IPS DF 6.9 (cell line): ENCODE measurements around the gene ZNF827.

Experiments
- DNase-seq: peaks from one replicate; pipeline ENCODE4 v3.0.0-alpha.2; 2013; ENCODE audit warnings: low read depth, low spot score
- H3K27ac ChIP-seq: one replicate; pipeline ENCODE4 v1.5.1; 2013; ENCODE audit warnings: low read length, control low read depth
- H3K27me3 ChIP-seq: 2 replicates; pipeline ENCODE4 v1.6.1; 2013; ENCODE audit warnings: mild to moderate bottlenecking, low read length; ENCODE audit not compliant: control insufficient read depth, insufficient read depth
- H3K36me3 ChIP-seq: 2 replicates; pipeline ENCODE4 v1.6.1; 2013; ENCODE audit warnings: low read length; ENCODE audit not compliant: control insufficient read depth, insufficient read depth
- H3K4me1 ChIP-seq: 2 replicates; pipeline ENCODE4 v1.6.1; 2013; ENCODE audit warnings: low read length; ENCODE audit not compliant: control insufficient read depth, insufficient read depth
- H3K4me3 ChIP-seq: 2 replicates; pipeline ENCODE4 v1.5.1; 2013; ENCODE audit warnings: mild to moderate bottlenecking, low read length
- H3K9me3 ChIP-seq: 2 replicates; pipeline ENCODE4 v1.6.1; 2013; ENCODE audit warnings: low read length, inconsistent platforms; ENCODE audit not compliant: control insufficient read depth, insufficient read depth
- WGBS: extraction: QIAGEN DNeasy Blood & Tissue Kit; methylation state at CpG from one replicate; pipeline ENCODE4 v1.1.7; 2013; ENCODE audit warnings: mixed read lengths, missing lambda C conversion rate; ENCODE audit not compliant: insufficient read length, insufficient coverage; 5-methylcytosine and 5-hydroxymethylcytosine counted together

The ZNF827 gene

GRCh38 chr4:145772347-145772746 lies 166.3 kb downstream of the ZNF827 start:
- no peak for DNase-seq
- H3K4me1 ChIP-seq = no peaks in the 10 kb centered on the region
- peaks cover 17% of the 10 kb centered on the region; the same call in 1 of the 2 replicates for H3K36me3 ChIP-seq
- H3K27ac ChIP-seq = no peak overlapping the region
- H3K4me3 ChIP-seq = no peak overlapping the region
- no peaks in the 10 kb centered on the region for H3K9me3 ChIP-seq
- no peaks in the 10 kb centered on the region for H3K27me3 ChIP-seq
- no CpG with 5 or more reads among the region's 2 CpGs for WGBS

GRCh38 chr4:145770124-145770523 lies 168.5 kb downstream of the ZNF827 start:
- Histone ChIP-seq H3K4me3 (no peak overlapping the region), H3K9me3 (no peaks in the 10 kb centered on the region), H3K36me3 (peaks cover 18% of the 10 kb centered on the region; the same call in 1 of the 2 replicates), H3K4me1 (no peaks in the 10 kb centered on the region), H3K27me3 (no peaks in the 10 kb centered on the region), H3K27ac (no peak overlapping the region)
- DNase-seq = no peak
- no CpG with 5 or more reads among the region's 4 CpGs for WGBS

DNA sequence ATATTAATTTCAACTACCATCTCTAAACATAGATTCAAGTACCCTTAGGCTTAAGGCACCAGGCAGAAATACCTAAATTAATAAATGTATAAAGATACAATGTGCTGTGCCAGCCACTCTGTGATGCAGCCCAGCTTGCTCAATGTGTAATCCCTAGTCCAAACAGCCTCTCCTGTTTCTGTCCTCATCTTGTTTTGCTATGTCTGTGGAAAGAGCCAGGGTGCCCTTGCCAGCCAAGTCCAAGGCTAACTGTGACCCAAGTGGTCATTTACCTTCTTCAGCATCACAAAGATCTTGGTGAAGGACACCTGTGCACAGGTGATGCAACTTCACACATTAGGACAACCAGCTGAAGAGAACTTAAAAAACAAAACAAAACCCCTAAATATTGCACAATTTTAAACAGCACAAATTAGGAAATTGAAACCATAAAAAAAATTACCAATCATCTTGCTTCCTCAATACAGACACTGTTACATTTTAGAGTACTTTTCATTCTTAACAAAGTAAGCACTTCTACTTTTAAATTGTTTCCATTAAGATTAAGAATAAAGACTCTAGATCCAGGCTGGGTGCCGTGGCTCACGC lies 169.1 kb downstream of the ZNF827 start:
- Histone ChIP-seq H3K4me3 (no peak overlapping the region), H3K27me3 (no peaks in the 10 kb centered on the region), H3K9me3 (no peaks in the 10 kb centered on the region), H3K27ac (no peak overlapping the region), H3K4me1 (no peaks in the 10 kb centered on the region), H3K36me3 (peaks cover 24% of the 10 kb centered on the region; the same call in 1 of the 2 replicates)
- DNase-seq = no peak
- WGBS = no CpG with 5 or more reads among the region's 2 CpGs

GRCh38 chr4:145766273-145766672 lies 172.3 kb downstream of the ZNF827 start:
- Histone ChIP-seq H3K36me3 (peaks cover 21% of the 10 kb centered on the region; the same call in 1 of the 2 replicates), H3K4me3 (no peak overlapping the region), H3K9me3 (no peaks in the 10 kb centered on the region), H3K27ac (no peak overlapping the region), H3K27me3 (no peaks in the 10 kb centered on the region), H3K4me1 (no peaks in the 10 kb centered on the region; the same call in 1 of the 2 replicates)
- DNase-seq = no peak
- WGBS = no CpG with 5 or more reads among the region's 5 CpGs

- Histone ChIP-seq H3K27ac (no peak overlapping the region), H3K36me3 (peaks cover 29% of the 10 kb centered on the region; the same call in 1 of the 2 replicates)
- no CpG with 5 or more reads among the region's 4 CpGs for WGBS
These were observed 175.2 kb downstream of the ZNF827 start for GRCh38 chr4:145763399-145763798.

GRCh38 chr4:145762719-145763118 lies 175.9 kb downstream of the ZNF827 start:
- H3K4me1 ChIP-seq = no peaks in the 10 kb centered on the region; the same call in 1 of the 2 replicates
- no peak for DNase-seq
- H3K36me3 ChIP-seq = peaks cover 29% of the 10 kb centered on the region; the same call in 1 of the 2 replicates
- H3K27me3 ChIP-seq = no peaks in the 10 kb centered on the region
- no peaks in the 10 kb centered on the region for H3K9me3 ChIP-seq
- no CpG with 5 or more reads among the region's 8 CpGs for WGBS
- no peak overlapping the region for H3K4me3 ChIP-seq
- no peak overlapping the region for H3K27ac ChIP-seq

More at GRCh38 chr4:145763399-145763798, 175.2 kb downstream of the ZNF827 start:
- no peak overlapping the region for H3K4me3 ChIP-seq
- DNase-seq = no peak
- H3K9me3 ChIP-seq = no peaks in the 10 kb centered on the region
- H3K4me1 ChIP-seq = no peaks in the 10 kb centered on the region; the same call in 1 of the 2 replicates
- H3K27me3 ChIP-seq = no peaks in the 10 kb centered on the region

DNA sequence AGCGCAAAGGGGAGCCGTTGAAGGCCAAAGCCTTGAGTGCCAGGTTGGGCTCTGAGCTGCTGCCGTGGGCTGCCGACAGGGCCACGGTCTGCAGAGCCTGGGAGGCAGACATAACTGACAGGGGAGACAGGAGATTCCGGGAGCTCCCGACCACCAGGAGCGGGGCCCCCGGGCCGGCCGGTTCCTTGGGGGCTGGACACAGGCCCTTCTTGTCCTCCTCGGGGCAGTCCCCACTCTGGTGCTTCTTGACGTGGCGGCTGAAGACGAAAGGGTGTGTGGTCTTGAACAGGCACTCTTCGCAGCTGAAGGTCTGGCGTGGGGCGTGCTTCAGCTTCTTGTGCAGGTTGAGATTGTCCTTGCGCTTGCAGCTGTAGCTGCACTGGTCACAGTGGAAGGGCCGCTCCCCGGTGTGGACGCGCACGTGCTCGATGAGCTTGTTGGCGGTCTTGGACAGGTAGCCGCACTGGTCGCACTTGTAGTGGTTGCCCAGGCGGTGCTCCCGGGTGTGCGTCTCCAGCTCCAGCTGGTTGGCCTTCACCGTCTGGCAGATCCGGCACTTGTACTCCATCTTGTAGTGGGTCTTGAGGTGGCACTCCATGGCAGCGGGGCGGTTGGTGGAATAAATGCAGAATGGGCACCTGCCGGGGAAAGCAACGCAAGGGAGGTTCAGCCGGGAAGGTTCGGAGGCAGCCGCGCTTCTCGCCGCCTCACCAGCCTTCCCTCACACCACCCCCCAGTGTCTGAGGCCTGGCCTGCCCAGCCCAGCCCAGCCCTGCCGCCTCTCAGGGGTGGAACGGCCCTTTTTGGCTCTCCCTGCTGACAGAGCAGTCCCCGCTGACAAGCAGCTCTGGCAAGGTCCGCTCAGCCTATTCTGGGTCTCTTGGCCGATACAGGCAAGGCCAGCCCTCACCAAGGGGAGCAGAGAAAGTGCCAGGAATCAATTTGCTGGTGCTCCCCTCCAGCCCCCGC lies 177.4 kb downstream of the ZNF827 start:
- H3K4me3 ChIP-seq = no peak overlapping the region
- H3K36me3 ChIP-seq = peaks cover 29% of the 10 kb centered on the region; the same call in 1 of the 2 replicates
- no peaks in the 10 kb centered on the region for H3K27me3 ChIP-seq
- no peak overlapping the region for H3K27ac ChIP-seq
- H3K9me3 ChIP-seq = no peaks in the 10 kb centered on the region
- no CpG with 5 or more reads among the region's 49 CpGs for WGBS
- H3K4me1 ChIP-seq = no peaks in the 10 kb centered on the region; the same call in 1 of the 2 replicates
- no peak for DNase-seq

DNA sequence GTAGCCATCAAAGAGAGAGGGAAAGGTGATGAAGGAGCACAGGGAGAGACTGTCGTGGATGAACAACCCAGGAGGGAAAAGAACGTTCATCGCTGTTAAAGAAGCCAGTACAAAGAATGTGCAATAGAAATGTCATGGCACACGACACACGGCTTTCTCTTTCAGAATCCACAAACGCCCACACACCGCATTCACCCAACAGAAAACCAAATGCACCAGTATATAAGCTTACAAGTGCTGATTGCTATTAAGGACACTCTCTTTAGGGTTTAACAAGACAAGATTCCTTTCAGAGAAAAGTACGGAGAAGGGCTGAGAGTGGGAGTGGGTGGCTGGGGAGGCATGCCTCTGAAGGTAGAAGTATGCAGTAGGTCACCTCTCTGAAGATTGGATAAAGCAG lies 178.4 kb downstream of the ZNF827 start:
- H3K27ac ChIP-seq = no peak overlapping the region
- H3K4me1 ChIP-seq = no peaks in the 10 kb centered on the region; the same call in 1 of the 2 replicates
- no CpG with 5 or more reads among the region's 8 CpGs for WGBS
- DNase-seq = no peak
- H3K9me3 ChIP-seq = no peaks in the 10 kb centered on the region
- H3K4me3 ChIP-seq = no peak overlapping the region
- H3K27me3 ChIP-seq = no peaks in the 10 kb centered on the region
- H3K36me3 ChIP-seq = peaks cover 25% of the 10 kb centered on the region; the same call in 1 of the 2 replicates

DNA sequence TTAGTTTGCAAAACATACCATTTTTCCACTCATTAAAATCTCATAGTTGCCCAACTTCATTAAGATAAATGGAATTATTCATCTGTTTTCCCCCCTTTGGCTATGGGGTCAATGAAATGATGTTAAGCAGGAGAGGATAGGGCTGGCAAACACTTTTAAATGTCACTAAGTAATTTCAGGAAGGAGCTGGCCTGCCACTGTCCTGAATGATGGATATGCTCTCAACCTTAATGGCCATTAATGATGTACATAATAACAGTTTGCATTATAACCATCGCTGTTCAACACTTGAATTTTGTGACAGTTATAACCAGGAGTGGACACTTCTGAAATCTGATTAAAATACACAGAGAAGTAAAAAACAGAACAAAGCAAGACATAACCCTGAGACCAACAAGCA lies 181.4 kb downstream of the ZNF827 start:
- WGBS = no CpG with 5 or more reads among the region's 1 CpG
- no peaks in the 10 kb centered on the region for H3K9me3 ChIP-seq
- no peaks in the 10 kb centered on the region for H3K27me3 ChIP-seq
- H3K27ac ChIP-seq = no peak overlapping the region
- no peak overlapping the region for H3K4me3 ChIP-seq
- no peak for DNase-seq
- peaks cover 9% of the 10 kb centered on the region; the same call in 1 of the 2 replicates for H3K36me3 ChIP-seq
- H3K4me1 ChIP-seq = no peaks in the 10 kb centered on the region; the same call in 1 of the 2 replicates

DNA sequence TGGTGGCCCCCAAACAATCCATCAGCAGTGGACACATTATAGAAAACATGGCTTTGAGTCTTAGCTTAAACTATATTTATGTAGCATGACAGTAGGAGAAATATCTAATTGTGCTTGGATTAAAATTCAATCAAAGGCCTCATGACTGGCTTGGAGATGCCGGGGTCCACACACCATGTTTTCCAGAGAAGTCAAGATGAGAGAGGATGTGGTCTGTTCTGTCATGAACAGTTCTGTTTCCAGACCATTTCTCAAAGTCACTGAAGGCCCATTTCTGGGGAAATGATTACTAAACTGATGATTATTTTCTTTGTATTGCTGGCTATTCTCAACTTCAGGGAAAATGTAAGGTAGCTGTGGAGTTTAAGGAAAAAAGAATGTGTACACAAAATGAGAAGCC lies 182.4 kb downstream of the ZNF827 start:
- no peak for DNase-seq
- H3K4me1 ChIP-seq = no peaks in the 10 kb centered on the region; the same call in 1 of the 2 replicates
- H3K27me3 ChIP-seq = no peaks in the 10 kb centered on the region
- H3K9me3 ChIP-seq = no peaks in the 10 kb centered on the region
- H3K4me3 ChIP-seq = no peak overlapping the region
- peaks cover 8% of the 10 kb centered on the region; the same call in 1 of the 2 replicates for H3K36me3 ChIP-seq
- no peak overlapping the region for H3K27ac ChIP-seq
- WGBS = no CpG with 5 or more reads among the region's 1 CpG
